HG02938 (cell line): ENCODE data around the gene WDR19.
"Not testable (repeated sequence)": the region's sequence is repeated elsewhere in the genome, so short reads cannot be mapped to it uniquely, and the experiment has no call there.

Experiments
- ATAC-seq: cut with Tn5 transposase; IDR thresholded peaks from one replicate; pipeline ENCODE4 v1.9.1; 2021; ENCODE audit warnings: mild to moderate bottlenecking, moderate library complexity; ENCODE audit not compliant: unreplicated experiment

Gene WDR19

DNA sequence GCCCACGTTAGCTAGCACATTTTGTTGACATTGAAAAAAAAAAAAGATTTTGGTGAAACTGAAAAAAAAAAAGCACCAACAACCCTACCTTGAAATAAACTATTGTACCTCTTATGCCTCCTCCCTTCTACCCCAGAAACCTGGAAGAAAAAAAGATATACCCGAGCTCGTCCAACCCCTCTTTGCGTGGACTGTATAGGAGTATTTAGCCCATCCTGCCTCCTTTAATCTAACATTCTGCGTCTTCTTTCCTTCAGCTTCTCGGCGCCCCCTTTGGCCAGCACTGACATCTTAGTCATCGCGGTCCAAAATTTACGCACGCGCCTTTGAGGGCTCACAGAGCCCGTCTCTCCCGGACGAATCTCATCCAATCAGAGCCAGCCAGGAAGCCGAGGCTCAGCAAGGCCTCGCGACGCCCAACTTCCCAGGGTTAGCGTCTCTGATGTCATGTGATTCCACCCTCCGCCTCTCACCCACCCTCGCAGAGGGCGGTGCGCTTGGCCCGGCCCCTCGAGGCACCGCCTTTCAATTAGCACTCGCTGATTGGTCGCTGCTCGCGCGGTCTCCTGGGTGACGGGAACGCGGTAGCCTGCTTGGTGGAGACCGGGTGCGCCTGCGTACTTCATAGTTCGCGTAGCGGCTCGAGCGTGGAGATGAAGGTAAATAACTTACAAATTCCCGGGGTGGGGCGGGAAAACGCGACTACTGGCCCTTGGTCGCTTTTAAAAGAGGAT lies at the start of gene WDR19:
Gene WDR19, plus strand, starts transcription at position 625 of the 734 bp plus-strand sequence. Its CDS starts 29 bp downstream, at position 654.
- ATAC-seq = peak; percentile 98

DNA sequence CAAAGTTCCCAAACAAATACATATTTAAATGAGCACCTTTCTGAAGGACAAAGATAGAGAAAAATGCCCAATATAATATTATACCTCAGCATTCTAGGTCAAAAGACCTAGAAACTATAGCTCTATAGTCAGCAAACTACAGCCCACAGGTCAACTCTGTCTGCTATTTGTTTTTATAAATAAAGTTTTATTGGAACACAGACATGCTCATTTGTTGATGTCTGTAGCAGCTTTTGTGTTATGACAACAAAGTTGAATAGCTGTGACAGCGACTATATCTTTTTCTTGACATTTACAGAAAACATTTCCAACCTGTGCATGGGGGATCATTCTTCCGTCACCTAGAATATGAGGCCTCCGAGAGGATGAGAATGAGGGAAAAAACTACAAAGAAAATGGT lies 48.7 kb upstream of the WDR19 start:
- ATAC-seq = no peak

DNA sequence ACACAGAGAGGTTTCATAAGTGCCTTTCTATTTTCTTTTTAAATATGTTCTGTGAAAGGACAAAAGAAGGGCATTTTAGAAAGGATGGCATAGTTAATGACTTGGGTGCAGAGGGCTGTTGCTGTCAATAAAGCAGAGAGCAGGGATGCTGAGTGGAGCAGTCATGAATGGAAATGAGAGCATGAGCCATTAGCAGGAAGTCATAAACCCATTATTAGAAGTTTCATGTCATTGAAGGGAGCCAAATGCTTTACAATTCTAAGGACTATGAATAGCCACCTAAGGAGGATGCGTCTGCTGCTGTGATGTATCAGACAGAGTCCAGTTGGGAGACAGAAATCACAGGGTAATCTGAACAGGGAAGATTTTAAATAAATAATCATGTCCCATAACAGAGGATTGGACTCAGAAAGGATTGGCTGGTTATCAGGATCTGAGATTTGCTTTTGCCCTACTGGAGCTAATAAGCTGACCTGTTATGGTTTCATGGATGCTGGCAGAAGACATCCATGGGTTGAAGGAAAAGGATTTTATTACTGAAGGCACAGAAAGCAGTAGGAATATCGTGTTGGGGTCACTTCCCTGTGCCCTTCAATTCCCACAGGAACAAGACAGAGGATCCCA lies 47.5 kb upstream of the WDR19 start:
- no peak for ATAC-seq

DNA sequence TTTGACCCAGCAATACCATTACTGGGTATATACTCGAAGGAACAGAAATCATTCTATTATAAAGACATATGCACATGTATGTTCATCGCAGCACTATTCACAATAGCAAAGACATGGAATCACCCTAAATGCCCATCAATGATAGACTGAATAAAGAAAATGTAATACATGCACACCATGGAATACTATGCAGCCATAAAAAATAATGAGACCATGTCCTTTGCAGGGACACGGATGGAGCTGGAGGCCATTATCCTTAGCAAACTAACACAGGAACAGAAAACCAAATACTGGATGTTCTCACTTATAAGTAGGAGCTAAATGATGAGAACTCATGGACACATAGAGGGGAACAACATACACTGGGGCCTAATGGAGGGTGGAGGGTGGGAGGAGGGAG lies 44.1 kb upstream of the WDR19 start:
- ATAC-seq = not testable (repeated sequence)

DNA sequence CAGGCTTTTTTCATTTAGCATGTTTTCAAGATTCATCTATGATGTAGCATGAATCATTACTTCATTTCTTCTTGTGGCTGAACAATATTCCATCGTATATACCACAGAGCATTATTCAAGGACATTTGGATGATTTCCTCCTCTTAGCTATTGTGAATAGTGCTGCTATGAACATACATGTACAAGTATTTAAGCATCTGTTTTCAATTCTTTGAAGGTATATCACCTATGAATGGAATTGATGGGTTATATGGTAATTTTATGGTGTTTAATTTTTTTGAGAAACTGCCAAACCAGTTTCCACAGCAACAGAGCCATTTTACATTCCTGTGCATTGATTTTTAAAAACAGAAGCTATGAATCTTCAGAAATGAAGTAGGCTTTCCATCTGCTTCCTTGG lies 36.1 kb upstream of the WDR19 start:
- no peak for ATAC-seq

DNA sequence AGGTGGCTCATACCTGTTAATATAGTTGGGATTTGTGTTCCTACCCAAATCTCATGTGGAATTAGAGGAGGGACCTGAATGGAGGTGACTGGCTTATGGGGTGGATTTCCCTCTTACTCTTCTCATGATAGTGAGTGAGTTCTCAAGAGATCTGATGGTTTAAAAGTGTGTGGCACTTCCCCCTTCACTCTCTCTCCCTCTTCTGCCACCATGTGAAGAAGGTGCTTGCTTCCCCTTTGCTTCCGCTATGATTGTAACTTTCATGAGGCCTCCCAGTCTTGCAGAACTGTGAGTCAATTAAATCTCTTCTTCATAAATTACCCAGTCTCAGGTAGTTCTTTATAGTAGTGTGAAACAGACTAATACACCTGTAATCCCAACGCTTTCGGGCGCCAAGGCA lies 28.3 kb upstream of the WDR19 start:
- no peak for ATAC-seq

DNA sequence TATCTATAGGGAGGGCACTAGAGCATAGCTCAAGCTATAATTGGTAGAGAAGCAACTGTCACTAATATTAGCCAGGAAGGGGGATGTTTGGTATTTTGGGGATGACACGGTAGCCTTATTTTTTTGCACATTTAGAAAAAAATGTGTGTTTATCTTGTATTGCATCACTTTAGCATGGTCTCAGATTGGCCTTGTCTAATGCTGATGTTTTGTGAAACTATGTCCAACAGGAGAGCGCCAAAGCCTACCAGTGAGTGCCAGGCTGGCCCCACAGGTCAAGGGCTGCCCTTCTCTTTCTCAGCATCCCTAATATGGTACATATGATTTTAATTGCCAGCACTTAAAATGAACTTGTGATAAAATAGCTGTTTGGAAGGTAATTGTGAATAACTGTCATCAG lies 24.8 kb upstream of the WDR19 start:
- ATAC-seq = no peak

DNA sequence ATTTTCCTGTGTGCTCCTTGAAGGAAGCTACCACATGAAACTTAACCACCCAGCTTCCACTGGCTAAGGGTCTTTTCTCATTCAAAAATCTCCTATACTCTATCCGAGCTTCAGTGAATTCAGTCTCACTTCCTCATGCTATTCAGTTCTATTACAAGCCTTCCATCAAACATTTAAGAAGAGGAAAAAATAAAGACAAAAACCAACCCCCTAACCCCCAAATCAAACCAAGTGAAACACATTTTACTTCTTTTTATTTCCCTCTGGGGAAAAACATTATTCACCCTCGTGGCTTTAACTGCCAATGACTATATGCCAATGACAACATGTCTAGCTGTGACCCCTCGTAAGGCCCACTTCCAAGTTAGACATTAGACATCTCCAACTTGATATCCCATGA lies 16.2 kb upstream of the WDR19 start:
- no peak for ATAC-seq

DNA sequence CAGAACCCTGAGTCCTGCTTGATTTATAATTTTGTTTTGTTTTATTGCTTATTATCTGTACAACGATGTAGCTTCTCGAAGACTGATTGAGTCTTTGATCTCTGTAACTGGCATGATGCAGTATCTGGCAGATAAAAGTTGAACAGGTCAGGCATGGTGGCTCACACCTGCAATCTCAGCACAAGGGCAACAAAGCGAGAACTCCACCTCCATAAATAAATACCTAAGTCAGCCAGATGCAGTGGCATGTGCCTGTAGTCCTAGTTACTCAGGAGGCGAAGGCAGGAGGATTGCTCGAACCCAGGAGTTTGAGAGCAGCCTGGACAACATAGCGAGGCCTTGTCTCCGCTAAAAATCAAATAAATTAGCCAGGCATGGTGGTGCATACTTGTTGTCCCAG lies 15.7 kb upstream of the WDR19 start:
- ATAC-seq = no peak

DNA sequence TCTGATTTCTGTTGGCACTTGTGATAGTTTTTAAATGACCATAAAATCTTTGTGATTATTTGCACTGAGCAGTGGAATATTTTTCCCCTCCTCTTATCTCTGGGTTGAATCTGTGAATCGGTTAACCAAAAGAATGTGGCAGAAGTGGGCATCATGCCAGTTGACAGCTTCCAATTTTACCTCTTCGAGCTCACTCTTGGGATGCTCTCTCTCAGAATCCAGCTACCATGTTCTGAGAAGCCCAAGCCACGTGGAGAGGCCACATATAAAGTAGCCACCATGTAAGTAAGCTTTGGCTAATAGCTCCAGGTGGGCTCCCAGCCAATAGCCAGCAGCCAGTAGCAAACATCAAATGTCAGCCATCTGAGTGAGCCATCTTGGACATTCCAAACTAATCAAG lies 12.9 kb upstream of the WDR19 start:
- ATAC-seq = no peak

DNA sequence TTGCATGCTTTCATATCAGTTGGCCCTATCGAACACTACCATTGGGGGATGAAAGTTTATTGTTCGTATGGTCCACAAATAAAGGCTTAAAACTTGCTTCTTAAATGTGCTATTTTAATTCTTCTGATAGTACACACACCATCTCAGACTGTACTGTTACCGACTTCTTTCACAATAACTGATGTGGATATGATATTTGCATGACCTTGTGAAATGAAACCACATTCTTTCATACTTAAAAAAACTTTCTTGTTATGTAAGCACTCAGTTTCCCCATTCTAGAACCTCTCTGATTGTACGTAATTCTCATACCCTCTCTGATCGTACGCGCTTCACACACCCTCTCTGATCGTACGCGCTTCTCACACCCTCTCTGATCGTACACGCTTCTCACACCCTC lies 12.0 kb upstream of the WDR19 start:
- ATAC-seq = no peak

DNA sequence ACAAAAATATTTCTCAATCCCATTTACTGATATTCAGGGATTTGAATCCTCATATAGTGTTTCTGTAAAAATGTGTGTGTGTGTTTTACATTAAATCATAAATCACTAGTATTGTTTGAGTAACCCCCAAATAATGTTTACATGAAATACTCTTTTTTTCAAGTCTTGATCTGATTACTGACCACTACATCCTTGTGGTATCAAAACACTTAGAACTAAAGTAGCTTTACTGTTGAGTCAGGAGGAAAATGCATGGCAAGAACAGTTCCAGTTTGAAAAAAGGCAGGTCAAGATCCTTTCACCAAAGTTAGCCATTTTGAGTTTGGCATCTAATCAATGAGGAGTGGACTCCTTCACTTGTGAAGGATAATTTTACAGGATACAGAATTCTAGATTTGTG lies 3.6 kb upstream of the WDR19 start:
- no peak for ATAC-seq

DNA sequence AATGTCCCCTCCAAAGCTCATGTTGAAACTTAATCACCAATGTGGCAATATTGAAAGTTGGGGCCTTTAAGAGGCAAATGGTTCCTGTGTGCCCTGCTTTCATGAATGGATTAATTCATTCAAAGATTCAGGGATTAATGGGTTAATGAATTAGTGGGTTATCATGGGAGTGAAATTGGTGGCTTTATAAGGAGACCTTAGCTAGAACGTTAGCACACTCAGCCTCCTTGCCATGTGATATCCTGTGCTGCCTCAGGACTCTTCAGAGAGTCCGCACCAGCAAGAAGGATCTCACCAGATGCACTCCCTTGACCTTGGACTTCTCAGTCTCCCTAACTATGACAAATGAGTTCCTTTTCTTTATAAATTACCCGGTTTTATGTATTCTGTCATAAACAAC lies 2.6 kb upstream of the WDR19 start:
- ATAC-seq = no peak

DNA sequence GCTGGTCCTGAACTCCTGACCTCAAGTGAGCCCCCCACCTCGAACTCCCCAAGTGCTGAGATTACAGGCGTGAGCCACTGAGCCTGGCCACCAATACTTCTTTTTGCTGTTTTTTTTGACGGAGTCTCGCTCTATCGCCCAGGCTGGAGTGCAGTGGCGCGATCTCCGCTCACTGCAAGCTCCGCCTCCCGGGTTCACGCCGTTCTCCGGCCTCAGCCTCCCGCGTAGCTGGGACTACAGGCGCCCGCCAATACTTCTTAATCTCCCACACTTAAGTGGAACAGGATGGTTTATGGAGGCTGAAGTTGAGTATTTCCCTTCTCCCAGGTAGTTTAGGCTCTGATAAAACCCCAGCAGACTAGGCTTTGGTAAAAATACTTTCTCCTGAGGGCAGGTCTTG lies 1.7 kb upstream of the WDR19 start:
- not testable (repeated sequence) for ATAC-seq

DNA sequence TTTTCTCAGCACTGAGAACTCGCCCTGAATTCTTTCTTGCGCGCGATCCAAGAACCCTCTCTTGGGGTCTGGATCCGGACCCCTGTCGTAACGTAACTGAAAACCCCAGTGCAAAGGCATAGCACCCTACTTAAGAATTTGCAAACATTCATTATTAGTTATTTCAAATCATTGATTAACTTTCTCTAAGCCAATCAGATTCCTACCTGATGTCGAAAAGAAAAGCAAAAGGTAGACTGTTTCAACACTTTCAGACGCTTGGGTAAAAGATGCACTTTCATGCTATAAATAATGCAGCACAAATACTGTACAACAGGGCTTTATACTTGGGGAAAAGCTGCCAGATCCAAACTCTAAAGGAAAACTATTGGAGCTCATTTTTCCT lies 817 bp upstream of the WDR19 start:
- no peak for ATAC-seq

DNA sequence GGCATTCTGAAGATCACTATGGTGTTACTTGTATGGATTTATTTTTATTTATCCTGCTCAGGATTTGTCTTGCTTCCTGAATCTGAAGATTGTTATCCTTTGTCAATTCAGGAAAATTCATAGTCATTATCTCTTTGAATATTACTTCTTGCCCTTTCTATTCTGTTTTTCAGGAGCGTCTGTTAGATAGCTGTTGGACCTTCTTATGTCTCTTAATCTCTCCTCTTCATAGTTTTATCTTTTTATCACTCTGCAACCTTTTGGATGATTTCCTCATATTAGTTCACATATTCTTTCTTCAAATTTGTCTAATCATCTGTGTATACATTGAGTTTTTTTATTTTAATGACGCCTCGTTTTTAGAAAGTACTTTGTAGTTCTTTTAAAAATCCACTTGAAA lies 19.6 kb downstream of the WDR19 start:
- ATAC-seq = no peak

DNA sequence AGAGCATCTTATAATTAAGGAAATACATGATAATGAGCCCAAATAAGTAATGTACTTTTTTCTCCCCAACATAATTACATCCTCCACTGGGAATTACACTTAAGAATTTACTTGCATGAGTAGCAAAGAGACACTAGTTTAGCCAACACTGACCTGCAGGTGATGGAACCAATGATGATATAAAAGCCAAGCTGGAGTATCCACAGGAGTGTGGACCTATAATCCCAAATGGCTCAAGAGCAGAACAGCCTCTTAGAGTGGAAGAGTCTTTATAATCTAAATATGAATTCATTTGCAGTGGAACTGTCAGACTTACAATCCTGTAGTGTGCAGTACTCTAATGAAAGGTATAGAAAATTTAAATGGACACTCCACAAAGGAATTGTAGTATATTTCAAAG lies 22.2 kb downstream of the WDR19 start:
- no peak for ATAC-seq

DNA sequence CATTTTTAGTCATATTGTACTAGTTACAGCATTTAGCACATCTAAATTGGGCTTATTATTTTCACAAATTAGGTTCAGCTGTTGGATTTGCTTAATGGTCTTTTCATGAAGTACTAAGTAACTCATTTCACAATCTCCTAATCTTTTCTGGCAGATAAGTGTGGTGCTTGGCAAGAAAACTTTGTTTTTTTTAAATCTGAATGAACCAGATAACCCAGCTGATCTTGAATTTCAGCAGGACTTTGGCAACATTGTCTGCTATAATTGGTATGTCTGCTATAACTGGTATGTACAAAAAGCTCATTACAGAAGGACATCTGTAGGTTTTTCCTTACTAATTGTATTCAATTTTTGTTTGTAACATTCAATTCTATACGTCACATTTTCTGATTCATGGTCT lies 22.7 kb downstream of the WDR19 start:
- no peak for ATAC-seq

DNA sequence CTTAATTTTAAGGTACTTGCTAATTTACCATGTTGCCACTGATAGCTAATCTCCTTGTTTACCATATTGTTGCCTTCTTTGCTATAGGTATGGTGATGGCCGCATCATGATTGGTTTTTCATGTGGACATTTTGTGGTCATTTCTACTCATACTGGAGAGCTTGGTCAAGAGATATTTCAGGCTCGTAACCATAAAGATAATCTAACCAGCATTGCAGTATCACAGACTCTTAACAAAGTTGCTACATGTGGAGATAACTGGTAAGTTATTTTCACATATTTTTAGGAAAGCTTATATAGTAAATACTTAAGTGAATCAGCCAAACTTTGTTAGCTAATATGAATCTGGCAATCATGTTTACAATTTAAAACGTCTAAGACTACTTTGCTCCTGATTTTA lies 23.1 kb downstream of the WDR19 start:
- ATAC-seq = no peak

DNA sequence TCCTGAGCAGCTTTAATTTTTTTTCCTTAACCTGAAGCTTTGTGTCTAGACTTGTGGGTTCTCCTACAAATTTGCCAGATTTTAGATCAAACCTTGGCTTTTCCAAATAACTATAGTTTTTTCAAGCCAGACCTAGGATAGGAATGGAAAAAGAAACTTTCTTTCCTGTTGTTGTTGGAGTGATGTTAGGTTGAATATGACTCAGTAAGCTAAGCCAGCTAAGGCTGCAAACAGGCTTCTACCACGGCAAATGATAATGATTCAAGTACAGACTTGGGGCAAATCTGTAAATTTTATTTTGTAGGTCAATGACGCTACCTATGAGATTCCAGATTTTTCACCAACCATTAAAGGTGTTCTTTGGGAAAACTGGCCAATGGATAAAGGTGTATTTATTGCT lies 45.6 kb downstream of the WDR19 start:
- ATAC-seq = no peak

DNA sequence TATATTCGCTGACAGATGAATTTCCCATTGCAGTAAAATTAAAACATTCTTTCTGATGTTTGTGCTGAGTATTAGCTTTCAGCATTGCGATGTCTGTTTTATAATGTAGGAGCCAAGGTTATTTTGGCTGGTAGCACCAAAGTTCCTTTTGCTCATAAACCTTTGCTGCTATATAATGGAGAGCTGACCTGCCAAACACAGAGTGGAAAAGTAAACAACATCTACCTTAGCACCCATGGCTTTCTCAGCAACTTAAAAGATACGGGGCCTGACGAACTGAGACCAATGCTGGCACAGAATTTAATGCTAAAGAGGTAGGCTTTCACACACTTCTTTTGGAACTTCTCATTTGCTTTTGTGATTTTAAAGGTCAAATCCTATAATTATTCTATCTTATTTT lies 46.0 kb downstream of the WDR19 start:
- ATAC-seq = no peak

DNA sequence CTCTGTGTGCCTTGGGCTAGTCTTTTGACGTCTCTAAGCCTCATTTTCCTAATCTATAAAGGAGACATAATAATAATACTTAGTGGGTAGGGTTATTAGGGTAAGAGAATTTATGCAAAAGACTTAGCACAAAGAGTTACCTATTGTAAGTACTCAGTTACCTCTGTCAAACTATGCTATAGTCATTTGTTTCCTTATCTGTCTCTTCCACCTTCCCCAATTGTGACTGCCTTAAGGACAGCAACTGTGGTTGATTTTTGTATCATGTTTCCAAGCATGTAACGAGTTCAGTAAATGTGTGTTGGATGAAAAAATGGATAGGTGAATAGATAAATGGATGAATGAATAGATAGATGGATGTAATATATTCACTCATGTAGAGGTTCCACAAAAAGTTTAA lies 48.1 kb downstream of the WDR19 start:
- no peak for ATAC-seq

DNA sequence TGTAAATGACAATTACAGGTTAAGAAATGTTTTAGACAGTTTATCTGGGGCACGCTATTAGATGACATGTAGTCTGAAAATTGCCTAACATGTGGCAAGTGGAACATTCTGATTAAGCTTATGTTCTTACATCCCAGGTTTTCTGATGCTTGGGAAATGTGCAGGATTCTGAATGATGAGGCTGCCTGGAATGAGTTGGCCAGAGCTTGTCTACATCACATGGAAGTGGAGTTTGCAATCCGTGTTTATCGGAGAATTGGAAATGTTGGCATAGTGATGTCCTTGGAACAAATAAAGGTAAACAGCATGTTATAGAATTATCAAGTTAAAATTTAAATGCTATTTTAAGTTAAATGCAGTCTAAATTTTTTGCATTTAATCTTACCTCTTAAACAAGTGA lies 49.3 kb downstream of the WDR19 start:
- ATAC-seq = no peak
